K562 (cell line): ENCODE results near the gene DIP2A. TPM values are rescaled to one million over a fixed set of nuclear protein-coding genes. Genes with fewer than 3 reads are reported as not detected.

Experiments used
- BRD4 ChIP-seq: fragments of 200-600 bp; sonication (generic); IDR thresholded peaks from 2 replicates; pipeline ENCODE4 v1.6.1; 2017; ENCODE audit warnings: inconsistent platforms
- CREM ChIP-seq: IDR thresholded peaks from 2 replicates; pipeline ENCODE4 v1.6.1; 2014; ENCODE audit warnings: antibody characterized with exemption, low read depth
- DACH1 ChIP-seq: fragments of 450-650 bp; IDR thresholded peaks from 2 replicates; pipeline ENCODE4 v1.6.1; 2018; ENCODE audit not compliant: partially characterized antibody
- HMGN3 ChIP-seq: IDR thresholded peaks from 2 replicates; pipeline ENCODE4 v1.6.1; 2011; ENCODE audit warnings: borderline replicate concordance, low read depth, mild to moderate bottlenecking, mixed read lengths, low read length; ENCODE audit not compliant: insufficient read length; ENCODE audit errors: extremely low read depth
- ILF3 ChIP-seq: fragments of 450-650 bp; IDR thresholded peaks from 2 replicates; pipeline ENCODE4 v1.6.1; 2018; ENCODE audit warnings: antibody characterized with exemption, mild to moderate bottlenecking, moderate library complexity, borderline replicate concordance
- KDM2B ChIP-seq: fragments of 250-450 bp; sonication (Bioruptor Pico); IDR thresholded peaks from 2 replicates; pipeline ENCODE4 v1.8.0; 2021; ENCODE audit warnings: mild to moderate bottlenecking, moderate library complexity
- NR2C2 ChIP-seq, 2 experiments: fragments of 200-800 bp in 1 of 2; sonication (Bioruptor generic) in 1 of 2; sonication (generic) in 1 of 2; formaldehyde crosslinking in 1 of 2; IDR thresholded peaks; 2 replicates each; pipeline versions ENCODE4 v1.6.1 to v1.8.0; 2016 to 2022; ENCODE audit warnings: mild to moderate bottlenecking in 1 of 2, missing compliant biosample characterization in 1 of 2, missing genetic modification characterization in 1 of 2, missing genetic modification reagents in 1 of 2
- SIN3A ChIP-seq, 2 experiments: fragments of 150-350 bp in 1 of 2; IDR thresholded peaks; 2 replicates each; pipeline ENCODE4 v1.6.1; 2011 to 2016; ENCODE audit warnings: borderline replicate concordance in 2 of 2, low read depth in 2 of 2, low read length in 2 of 2, mild to moderate bottlenecking in 2 of 2, moderate library complexity in 2 of 2; ENCODE audit not compliant: control insufficient read depth in 1 of 2
- TAF1 ChIP-seq: IDR thresholded peaks from 2 replicates; pipeline ENCODE4 v1.6.1; 2011; ENCODE audit warnings: mild to moderate bottlenecking, low read length, moderate library complexity; ENCODE audit not compliant: insufficient read depth, control insufficient read depth, severe bottlenecking; ENCODE audit errors: extremely low read depth
- ZFP30 ChIP-seq: fragments of 250-450 bp; sonication (Bioruptor Pico); IDR thresholded peaks from 2 replicates; pipeline ENCODE4 v1.8.0; 2022; ENCODE audit warnings: moderate library complexity, mild to moderate bottlenecking, inconsistent platforms, borderline replicate concordance
- ZKSCAN3 ChIP-seq: fragments of 250-450 bp; sonication (Bioruptor Pico); IDR thresholded peaks from 2 replicates; pipeline ENCODE4 v1.4.0; 2020
- ZNF174 ChIP-seq: fragments of 250-450 bp; sonication (Bioruptor Pico); IDR thresholded peaks from 2 replicates; pipeline ENCODE4 v1.4.0; 2020; ENCODE audit warnings: mild to moderate bottlenecking
- polyA plus RNA-seq, 8 experiments: library from polyadenylated mRNA; depleted of rRNA in 4 of 8; stranded (reverse) in 5 of 8; unstranded in 3 of 8; fragments of >200 nt; fragmentation: Nextera tagmentation in 2 of 8; fragmentation: Illumina TruSeq in 1 of 8; extraction: Ambion mirVana in 2 of 8; extraction: Trizol in 1 of 8; gene quantifications; 2 replicates each; pipeline versions ENCODE4 v1.2.1 to v1.2.3, GENCODE V29; 2011 to 2014; ENCODE audit warnings: inconsistent platforms in 1 of 8, missing spikeins in 1 of 8
- total RNA-seq, 7 experiments: library from RNA; depleted of rRNA in 6 of 7; stranded (reverse); fragments of >200 nt in 6 of 7; fragmentation: Illumina TruSeq in 2 of 7; extraction: Trizol in 2 of 7; gene quantifications; 2 replicates each; pipeline versions ENCODE4 v1.2.1 to v1.2.3, GENCODE V29; 2011 to 2021; ENCODE audit warnings: low replicate concordance in 1 of 7
- TF ChIP-seq, protein P1 (sequence below), 2 experiments: IDR thresholded peaks; 2 replicates each; pipeline ENCODE4 v1.6.1; 2012; ENCODE audit warnings: improper control_type of control experiment in 2 of 2, low read depth in 2 of 2, low read length in 2 of 2, borderline replicate concordance in 1 of 2
- TF ChIP-seq, protein P2 (sequence below): fragments of 250-450 bp; sonication (Bioruptor Pico); IDR thresholded peaks from 2 replicates; pipeline ENCODE4 v1.5.0; 2020; ENCODE audit warnings: mild to moderate bottlenecking
- TF ChIP-seq, protein P3 (sequence below): fragments of 450-650 bp; IDR thresholded peaks from 2 replicates; pipeline ENCODE4 v1.6.1; 2016; ENCODE audit warnings: missing biosample characterization, missing genetic modification characterization
- TF ChIP-seq, protein P4 (sequence below): fragments of 450-650 bp; IDR thresholded peaks from 2 replicates; pipeline ENCODE4 v1.6.1; 2016; ENCODE audit warnings: low read depth, mild to moderate bottlenecking, moderate library complexity
- TF ChIP-seq, protein P5 (sequence below), 2 experiments: fragments of 450-650 bp; conservative IDR thresholded peaks; 2 replicates each; pipeline ENCODE4 v1.6.1; 2017; ENCODE audit warnings: mild to moderate bottlenecking in 2 of 2, moderate library complexity in 2 of 2
- TF ChIP-seq, protein P6 (sequence below): sonication (generic); formaldehyde crosslinking; IDR thresholded peaks from 2 replicates; pipeline ENCODE4 v1.9.0; 2022; ENCODE audit warnings: mild to moderate bottlenecking, missing genetic modification reagents

Gene DIP2A
- total and polyA plus RNA-seq, 9 of the 15 experiments (the other 6 are each of a cell fraction or from before 2014, with no cell fraction given), result 4.3 to 34.5 (median 20.3) TPM

DNA sequence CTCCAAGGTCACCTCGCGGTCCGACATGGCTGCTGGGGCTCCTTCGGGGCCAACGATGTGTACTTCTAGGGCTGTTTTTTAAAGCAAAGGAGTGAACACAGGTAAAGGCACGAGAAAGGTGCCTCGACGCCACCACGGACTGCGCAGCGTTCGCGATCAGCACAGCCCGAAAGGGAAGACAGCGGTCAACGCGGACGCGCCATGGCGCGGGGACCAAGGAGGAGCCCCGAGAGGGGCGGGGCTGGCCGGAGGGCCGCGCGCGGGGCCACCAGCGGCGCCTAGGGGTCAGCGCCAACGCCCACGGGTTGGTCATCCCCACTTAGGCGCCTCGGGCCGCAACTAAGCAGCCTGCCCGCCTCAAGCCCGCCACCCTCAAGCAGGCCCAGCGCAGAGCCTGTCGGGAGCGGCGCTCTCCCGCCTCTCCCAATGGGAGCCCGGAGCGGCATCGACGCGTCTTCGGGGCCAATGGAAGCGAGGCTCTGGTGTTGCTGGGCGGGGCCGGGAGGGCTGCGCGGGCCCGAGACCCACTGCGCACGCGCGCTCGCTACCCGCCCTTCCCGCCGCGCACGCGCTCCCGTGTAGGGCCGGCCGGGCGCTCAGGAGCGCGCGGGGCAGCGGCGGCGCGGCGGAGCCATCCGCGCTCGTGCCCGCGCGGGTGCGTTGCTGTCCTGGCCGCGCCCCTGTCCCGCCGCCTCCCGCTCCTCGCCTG, at the start of gene DIP2A (continued):
- TF ChIP-seq, protein P1, sequence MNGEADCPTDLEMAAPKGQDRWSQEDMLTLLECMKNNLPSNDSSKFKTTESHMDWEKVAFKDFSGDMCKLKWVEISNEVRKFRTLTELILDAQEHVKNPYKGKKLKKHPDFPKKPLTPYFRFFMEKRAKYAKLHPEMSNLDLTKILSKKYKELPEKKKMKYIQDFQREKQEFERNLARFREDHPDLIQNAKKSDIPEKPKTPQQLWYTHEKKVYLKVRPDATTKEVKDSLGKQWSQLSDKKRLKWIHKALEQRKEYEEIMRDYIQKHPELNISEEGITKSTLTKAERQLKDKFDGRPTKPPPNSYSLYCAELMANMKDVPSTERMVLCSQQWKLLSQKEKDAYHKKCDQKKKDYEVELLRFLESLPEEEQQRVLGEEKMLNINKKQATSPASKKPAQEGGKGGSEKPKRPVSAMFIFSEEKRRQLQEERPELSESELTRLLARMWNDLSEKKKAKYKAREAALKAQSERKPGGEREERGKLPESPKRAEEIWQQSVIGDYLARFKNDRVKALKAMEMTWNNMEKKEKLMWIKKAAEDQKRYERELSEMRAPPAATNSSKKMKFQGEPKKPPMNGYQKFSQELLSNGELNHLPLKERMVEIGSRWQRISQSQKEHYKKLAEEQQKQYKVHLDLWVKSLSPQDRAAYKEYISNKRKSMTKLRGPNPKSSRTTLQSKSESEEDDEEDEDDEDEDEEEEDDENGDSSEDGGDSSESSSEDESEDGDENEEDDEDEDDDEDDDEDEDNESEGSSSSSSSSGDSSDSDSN (IDR thresholded peaks at IDR 0.05; ENCODE audit: borderline replicate concordance in 1 of 2, low read depth in 2 of 2, low read length in 2 of 2), result 0 out of 4 replicates have a peak, but pooled peaks of 1 of the 2 experiments have one; percentile 55
- TF ChIP-seq, protein P2, sequence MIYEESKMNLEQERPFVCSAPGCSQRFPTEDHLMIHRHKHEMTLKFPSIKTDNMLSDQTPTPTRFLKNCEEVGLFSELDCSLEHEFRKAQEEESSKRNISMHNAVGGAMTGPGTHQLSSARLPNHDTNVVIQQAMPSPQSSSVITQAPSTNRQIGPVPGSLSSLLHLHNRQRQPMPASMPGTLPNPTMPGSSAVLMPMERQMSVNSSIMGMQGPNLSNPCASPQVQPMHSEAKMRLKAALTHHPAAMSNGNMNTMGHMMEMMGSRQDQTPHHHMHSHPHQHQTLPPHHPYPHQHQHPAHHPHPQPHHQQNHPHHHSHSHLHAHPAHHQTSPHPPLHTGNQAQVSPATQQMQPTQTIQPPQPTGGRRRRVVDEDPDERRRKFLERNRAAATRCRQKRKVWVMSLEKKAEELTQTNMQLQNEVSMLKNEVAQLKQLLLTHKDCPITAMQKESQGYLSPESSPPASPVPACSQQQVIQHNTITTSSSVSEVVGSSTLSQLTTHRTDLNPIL (CRISPR knock-in tag), result no peak
- TF ChIP-seq ILF3 (peak; percentile 17; the same call in 1 of the 2 replicates), CREM (peak; percentile 81), NR2C2 (CRISPR knock-in tag; IDR thresholded peaks at IDR 0.05) (peak; percentile 84), NR2C2 (tag; IDR thresholded peaks at IDR 0.05) (peak; percentile 96), HMGN3 (peak; percentile 96), KDM2B (CRISPR knock-in tag) (peak; percentile 79; the same call in 1 of the 2 replicates), TAF1 (peak; percentile 67), ZFP30 (no peak), DACH1 (peak; percentile 32), SIN3A (IDR thresholded peaks at IDR 0.05; ENCODE audit: borderline replicate concordance in 2 of 2, control insufficient read depth in 1 of 2, low read depth in 2 of 2, low read length in 2 of 2) (peak; percentile 87 to 91; a peak in 2 of 4 replicates), BRD4 (peak; percentile 94; the same call in 1 of the 2 replicates), ZKSCAN3 (CRISPR knock-in tag) (no peak), ZNF174 (CRISPR knock-in tag) (no peak)
- TF ChIP-seq, protein P3, sequence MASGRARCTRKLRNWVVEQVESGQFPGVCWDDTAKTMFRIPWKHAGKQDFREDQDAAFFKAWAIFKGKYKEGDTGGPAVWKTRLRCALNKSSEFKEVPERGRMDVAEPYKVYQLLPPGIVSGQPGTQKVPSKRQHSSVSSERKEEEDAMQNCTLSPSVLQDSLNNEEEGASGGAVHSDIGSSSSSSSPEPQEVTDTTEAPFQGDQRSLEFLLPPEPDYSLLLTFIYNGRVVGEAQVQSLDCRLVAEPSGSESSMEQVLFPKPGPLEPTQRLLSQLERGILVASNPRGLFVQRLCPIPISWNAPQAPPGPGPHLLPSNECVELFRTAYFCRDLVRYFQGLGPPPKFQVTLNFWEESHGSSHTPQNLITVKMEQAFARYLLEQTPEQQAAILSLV, result no peak
- TF ChIP-seq, protein P4, sequence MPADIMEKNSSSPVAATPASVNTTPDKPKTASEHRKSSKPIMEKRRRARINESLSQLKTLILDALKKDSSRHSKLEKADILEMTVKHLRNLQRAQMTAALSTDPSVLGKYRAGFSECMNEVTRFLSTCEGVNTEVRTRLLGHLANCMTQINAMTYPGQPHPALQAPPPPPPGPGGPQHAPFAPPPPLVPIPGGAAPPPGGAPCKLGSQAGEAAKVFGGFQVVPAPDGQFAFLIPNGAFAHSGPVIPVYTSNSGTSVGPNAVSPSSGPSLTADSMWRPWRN, result no peak
- TF ChIP-seq, protein P5, sequence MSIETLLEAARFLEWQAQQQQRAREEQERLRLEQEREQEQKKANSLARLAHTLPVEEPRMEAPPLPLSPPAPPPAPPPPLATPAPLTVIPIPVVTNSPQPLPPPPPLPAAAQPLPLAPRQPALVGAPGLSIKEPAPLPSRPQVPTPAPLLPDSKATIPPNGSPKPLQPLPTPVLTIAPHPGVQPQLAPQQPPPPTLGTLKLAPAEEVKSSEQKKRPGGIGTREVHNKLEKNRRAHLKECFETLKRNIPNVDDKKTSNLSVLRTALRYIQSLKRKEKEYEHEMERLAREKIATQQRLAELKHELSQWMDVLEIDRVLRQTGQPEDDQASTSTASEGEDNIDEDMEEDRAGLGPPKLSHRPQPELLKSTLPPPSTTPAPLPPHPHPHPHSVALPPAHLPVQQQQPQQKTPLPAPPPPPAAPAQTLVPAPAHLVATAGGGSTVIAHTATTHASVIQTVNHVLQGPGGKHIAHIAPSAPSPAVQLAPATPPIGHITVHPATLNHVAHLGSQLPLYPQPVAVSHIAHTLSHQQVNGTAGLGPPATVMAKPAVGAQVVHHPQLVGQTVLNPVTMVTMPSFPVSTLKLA (conservative IDR thresholded peaks at IDR 0.05), result peak; percentile 86 to 91
- TF ChIP-seq, protein P6, sequence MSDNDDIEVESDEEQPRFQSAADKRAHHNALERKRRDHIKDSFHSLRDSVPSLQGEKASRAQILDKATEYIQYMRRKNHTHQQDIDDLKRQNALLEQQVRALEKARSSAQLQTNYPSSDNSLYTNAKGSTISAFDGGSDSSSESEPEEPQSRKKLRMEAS, result peak; percentile 85
